Gastrocnemius medialis (tissue), 4 donors: Measurements from ENCODE around the gene SPATA31E1. TPM values are rescaled to one million over a fixed set of nuclear protein-coding genes. Genes with fewer than 3 reads are reported as not detected.

Experiments
- ATAC-seq, 2 donors: fragments of 150-250 bp; one replicate each; pipeline ENCODE4 v1.9.1; 2016
- DNase-seq, 2 donors: peaks; one replicate each; pipeline ENCODE4 v3.0.0-alpha.2; 2019
- H3K27ac ChIP-seq, 4 donors: fragments of 200-600 bp; sonication (generic); 1 replicate in 1 of 4; 2 replicates in 3 of 4; pipeline ENCODE4 v1.5.1; 2016 to 2018; ENCODE audit warnings: mild to moderate bottlenecking in 2 of 4, moderate library complexity in 1 of 4
- H3K27me3 ChIP-seq, 3 donors: fragments of 200-600 bp; sonication (generic) in 2 of 3; 1 replicate in 1 of 3; 2 replicates in 2 of 3; pipeline versions ENCODE4 v1.5.1 to v1.6.0; 2016 to 2019; ENCODE audit warnings: mild to moderate bottlenecking in 1 of 3, moderate library complexity in 1 of 3
- H3K36me3 ChIP-seq, 2 donors: fragments of 200-600 bp; sonication (generic) in 1 of 2; one replicate each; pipeline ENCODE4 v1.5.1; 2017 to 2018
- H3K4me1 ChIP-seq, 2 donors: fragments of 200-600 bp; sonication (generic) in 1 of 2; one replicate each; pipeline ENCODE4 v1.5.1; 2016 to 2017; ENCODE audit warnings: mild to moderate bottlenecking in 2 of 2
- H3K4me3 ChIP-seq, 4 donors: fragments of 200-600 bp; sonication (generic) in 3 of 4; 1 replicate in 1 of 4; 2 replicates in 3 of 4; pipeline ENCODE4 v1.5.1; 2016 to 2019; ENCODE audit warnings: mild to moderate bottlenecking in 2 of 4
- H3K9me3 ChIP-seq, 3 donors: fragments of 200-600 bp; sonication (generic) in 2 of 3; 1 replicate in 1 of 3; 2 replicates in 2 of 3; pipeline ENCODE4 v1.5.1; 2016 to 2019
- POLR2A ChIP-seq, 2 donors: fragments of 450-650 bp; IDR thresholded peaks; one replicate each; pipeline ENCODE4 v1.6.1; 2017; ENCODE audit warnings: antibody characterized with exemption in 2 of 2, mild to moderate bottlenecking in 2 of 2, moderate library complexity in 2 of 2
- in situ Hi-C, 4 donors: fragments of 200-750 bp; cut with MboI; loops; one replicate each; pipeline versions ENCODE4 v1.15.0 to v1.8.0; 2017; ENCODE audit warnings: low sequenced_read_pairs in 4 of 4
- intact Hi-C: fragments of 100-400 bp; cut with DNase I; formaldehyde crosslinking; loops from one replicate; pipeline ENCODE4 v1.15.1; 2023; ENCODE audit warnings: low total_unique reads
- total RNA-seq, 4 donors: library from RNA; depleted of rRNA; stranded (reverse); fragments of >200 nt; gene quantifications; one replicate each; pipeline versions ENCODE4 v1.1.0 to v1.2.3, GENCODE V29; 2016
- TF ChIP-seq, protein P1 (sequence below), 5 experiments: fragments of 450-650 bp in 3 of 5; fragments of 200-600 bp in 2 of 5; sonication (generic) in 2 of 5; IDR thresholded peaks in 4 of 5; conservative IDR thresholded peaks in 1 of 5; 1 replicate in 4 of 5; 2 replicates in 1 of 5; pipeline ENCODE4 v1.5.1; 2016 to 2019; ENCODE audit warnings: antibody characterized with exemption in 5 of 5, mild to moderate bottlenecking in 3 of 5, moderate library complexity in 3 of 5

The SPATA31E1 gene
- total RNA-seq, 4 donors from 2014 or later, result not detected

DNA sequence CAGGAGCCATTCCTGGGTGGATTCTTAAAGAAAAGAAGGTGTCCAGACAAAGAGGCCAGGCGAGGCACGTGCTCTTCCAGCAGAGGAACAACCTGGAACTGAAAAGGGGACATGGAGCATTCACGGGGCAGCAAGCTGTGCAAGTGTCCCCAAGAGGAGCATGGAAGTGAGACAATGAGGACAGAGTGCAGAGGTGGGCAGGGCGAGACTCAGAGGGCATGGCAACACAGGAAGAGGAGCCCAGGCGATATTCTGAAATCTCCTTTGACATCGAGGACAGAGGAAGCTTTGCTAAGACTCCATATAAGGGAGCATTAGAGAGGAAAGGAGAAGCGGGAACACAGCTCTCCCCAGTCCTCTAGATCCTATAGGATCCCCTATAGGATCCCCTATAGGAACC is 29.4 kb upstream of the SPATA31E1 start:
- in situ Hi-C loops, result no loop called here
- no peaks in the 10 kb centered on the region for H3K27me3 ChIP-seq

DNA sequence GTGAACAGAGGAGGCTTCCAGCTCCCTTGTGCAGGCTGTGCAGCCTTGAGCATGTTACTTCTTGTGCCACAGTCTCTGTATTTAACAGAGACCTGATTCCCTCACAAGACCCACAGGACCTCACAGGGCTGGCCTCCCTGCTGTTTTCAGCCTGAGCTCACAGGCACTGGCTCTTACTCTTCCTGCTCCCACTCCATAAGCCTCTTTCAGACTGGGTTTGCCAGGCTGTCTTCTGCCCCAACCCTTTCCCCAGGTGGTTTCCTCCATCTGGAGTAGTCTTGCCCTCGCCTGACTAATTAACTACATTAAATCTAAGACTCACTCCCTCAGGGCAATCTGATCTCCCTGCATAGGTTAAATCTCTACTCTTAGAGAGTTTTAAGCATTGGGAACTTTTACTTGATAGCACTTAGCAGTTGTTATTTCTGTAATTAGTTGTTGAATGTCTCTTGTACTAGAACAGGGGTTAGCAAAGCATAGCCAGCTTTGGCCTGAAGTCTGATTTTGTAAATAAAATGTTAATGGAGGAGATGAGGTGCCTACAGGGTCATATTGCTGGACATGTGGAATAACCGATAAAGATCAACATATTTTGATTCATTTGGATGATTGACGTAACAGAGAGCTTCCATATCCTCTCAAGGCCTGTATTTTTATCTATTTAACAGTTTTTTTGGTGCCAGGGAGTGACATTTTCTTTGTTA is 28.6 kb upstream of the SPATA31E1 start:
- intact Hi-C loops, result no loop called here
- H3K9me3 ChIP-seq, result no peaks in the 10 kb centered on the region
- no peak for TF ChIP-seq POLR2A (IDR thresholded peaks at IDR 0.05)
- TF ChIP-seq, protein P1, sequence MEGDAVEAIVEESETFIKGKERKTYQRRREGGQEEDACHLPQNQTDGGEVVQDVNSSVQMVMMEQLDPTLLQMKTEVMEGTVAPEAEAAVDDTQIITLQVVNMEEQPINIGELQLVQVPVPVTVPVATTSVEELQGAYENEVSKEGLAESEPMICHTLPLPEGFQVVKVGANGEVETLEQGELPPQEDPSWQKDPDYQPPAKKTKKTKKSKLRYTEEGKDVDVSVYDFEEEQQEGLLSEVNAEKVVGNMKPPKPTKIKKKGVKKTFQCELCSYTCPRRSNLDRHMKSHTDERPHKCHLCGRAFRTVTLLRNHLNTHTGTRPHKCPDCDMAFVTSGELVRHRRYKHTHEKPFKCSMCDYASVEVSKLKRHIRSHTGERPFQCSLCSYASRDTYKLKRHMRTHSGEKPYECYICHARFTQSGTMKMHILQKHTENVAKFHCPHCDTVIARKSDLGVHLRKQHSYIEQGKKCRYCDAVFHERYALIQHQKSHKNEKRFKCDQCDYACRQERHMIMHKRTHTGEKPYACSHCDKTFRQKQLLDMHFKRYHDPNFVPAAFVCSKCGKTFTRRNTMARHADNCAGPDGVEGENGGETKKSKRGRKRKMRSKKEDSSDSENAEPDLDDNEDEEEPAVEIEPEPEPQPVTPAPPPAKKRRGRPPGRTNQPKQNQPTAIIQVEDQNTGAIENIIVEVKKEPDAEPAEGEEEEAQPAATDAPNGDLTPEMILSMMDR (IDR thresholded peaks at IDR 0.05 in 4 of 5, conservative IDR thresholded peaks at IDR 0.05 in 1 of 5), result no peak

More for the DNA sequence above, 29.4 kb upstream of the SPATA31E1 start:
- no peak for TF ChIP-seq POLR2A (IDR thresholded peaks at IDR 0.05)
- TF ChIP-seq, protein P1 (IDR thresholded peaks at IDR 0.05 in 4 of 5, conservative IDR thresholded peaks at IDR 0.05 in 1 of 5), result no peak
- no peak for DNase-seq
- H3K27ac ChIP-seq, result no peak overlapping the region
- intact Hi-C loops, result no loop called here
- ATAC-seq, result no peak
- no peaks in the 10 kb centered on the region for H3K36me3 ChIP-seq
- no peak overlapping the region for H3K4me3 ChIP-seq
- H3K9me3 ChIP-seq, result no peaks in the 10 kb centered on the region
- no peaks in the 10 kb centered on the region for H3K4me1 ChIP-seq

DNA sequence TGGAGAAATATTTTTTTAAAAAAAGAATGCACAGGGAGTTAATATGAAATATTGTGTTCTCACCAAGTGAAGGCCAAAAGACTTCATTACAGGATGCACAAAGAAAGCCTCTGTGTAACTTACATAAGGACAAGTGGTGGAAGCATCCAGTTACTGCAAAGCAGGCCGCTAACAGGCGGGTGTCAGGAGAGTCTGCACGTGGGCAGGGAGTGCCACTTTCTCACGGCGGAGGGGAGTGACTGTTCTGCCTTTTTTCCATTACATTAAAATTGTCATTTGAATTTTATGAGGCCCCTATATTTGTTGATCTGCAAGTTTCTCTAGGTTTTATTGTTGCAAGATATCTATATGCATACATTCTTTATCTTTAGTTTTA is 28.1 kb upstream of the SPATA31E1 start:
- intact Hi-C loops, result no loop called here
- DNase-seq, result no peak
- TF ChIP-seq, protein P1 (IDR thresholded peaks at IDR 0.05 in 4 of 5, conservative IDR thresholded peaks at IDR 0.05 in 1 of 5), result no peak
- no peak for TF ChIP-seq POLR2A (IDR thresholded peaks at IDR 0.05)
- in situ Hi-C loops, result no loop called here
- ATAC-seq, result no peak
- Histone ChIP-seq H3K27ac (no peak overlapping the region), H3K27me3 (no peaks in the 10 kb centered on the region), H3K4me1 (no peaks in the 10 kb centered on the region), H3K4me3 (no peak overlapping the region), H3K9me3 (no peaks in the 10 kb centered on the region), H3K36me3 (no peaks in the 10 kb centered on the region)

More for the DNA sequence above, 28.6 kb upstream of the SPATA31E1 start:
- ATAC-seq (no peak), DNase-seq (no peak)
- Histone ChIP-seq H3K4me3 (no peak overlapping the region), H3K27me3 (no peaks in the 10 kb centered on the region), H3K27ac (no peak overlapping the region), H3K36me3 (no peaks in the 10 kb centered on the region), H3K4me1 (no peaks in the 10 kb centered on the region)
- in situ Hi-C loops, result no loop called here

DNA sequence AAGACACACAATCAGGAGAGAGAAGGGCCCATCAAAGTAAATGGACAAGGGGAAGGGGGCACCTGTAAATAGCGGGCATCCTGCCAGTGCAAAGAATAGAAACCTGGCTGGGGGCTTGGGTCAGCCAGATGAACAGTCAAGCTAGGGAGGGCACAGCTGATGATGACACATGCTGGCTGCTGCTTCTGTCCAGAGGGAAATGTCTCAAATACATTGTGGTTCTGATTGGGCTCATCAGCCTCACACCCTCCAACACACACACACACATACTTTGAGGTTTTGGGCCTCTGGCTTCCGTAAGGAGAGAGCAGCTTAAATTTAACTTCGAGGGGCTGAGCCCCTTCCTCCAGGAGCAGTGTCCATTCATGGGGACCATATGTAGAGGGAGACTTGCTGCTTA is 27.6 kb upstream of the SPATA31E1 start:
- intact Hi-C loops (no loop called here), in situ Hi-C loops (no loop called here)
- TF ChIP-seq POLR2A (IDR thresholded peaks at IDR 0.05), result no peak
- TF ChIP-seq, protein P1 (IDR thresholded peaks at IDR 0.05 in 4 of 5, conservative IDR thresholded peaks at IDR 0.05 in 1 of 5), result no peak
- no peaks in the 10 kb centered on the region for H3K27me3 ChIP-seq
- no peaks in the 10 kb centered on the region for H3K4me1 ChIP-seq
- ATAC-seq (no peak), DNase-seq (no peak)
- no peak overlapping the region for H3K27ac ChIP-seq
- no peaks in the 10 kb centered on the region for H3K36me3 ChIP-seq
- H3K4me3 ChIP-seq, result no peak overlapping the region
- H3K9me3 ChIP-seq, result no peaks in the 10 kb centered on the region
